HEK293 (cell line): Measurements from ENCODE around the gene RAB40C.
A peak's percentile ranks its signal among the peaks of the same experiment; 100 is the strongest.

Experiments used
- CTCF ChIA-PET: fragments of 350-600 bp; formaldehyde crosslinking; extraction: SDS; loops from one replicate; lab custom pipeline; 2021; ENCODE audit warnings: antibody characterized with exemption; lab: Yijun Ruan, JAX
- POLR2A ChIA-PET: fragments of 300-600 bp; formaldehyde crosslinking; extraction: SDS; loops from one replicate; lab custom pipeline; 2020; ENCODE audit warnings: antibody characterized with exemption, inconsistent platforms; lab: Yijun Ruan, JAX
- H3K27ac ChIP-seq: fragments of 200-500 bp; sonication (Bioruptor generic); 2 replicates; pipeline ENCODE4 v1.5.1; 2014; ENCODE audit warnings: low read depth, low read length, control low read depth, inconsistent platforms; ENCODE audit errors: extremely low read depth
- H3K36me3 ChIP-seq, 2 experiments: fragments of 200-500 bp in 1 of 2; sonication (Bioruptor generic) in 1 of 2; 1 replicate in 1 of 2; 2 replicates in 1 of 2; pipeline ENCODE4 v1.5.1; 2014 to 2017; ENCODE audit warnings: inconsistent platforms in 2 of 2, low read length in 2 of 2; ENCODE audit not compliant: control insufficient read depth in 2 of 2, insufficient read depth in 1 of 2
- H3K4me1 ChIP-seq: fragments of 200-500 bp; sonication (Bioruptor generic); 2 replicates; pipeline ENCODE4 v1.5.1; 2014; ENCODE audit warnings: mild to moderate bottlenecking, low read length, inconsistent platforms; ENCODE audit not compliant: control insufficient read depth, insufficient read depth
- H3K4me3 ChIP-seq: 2 replicates; pipeline ENCODE4 v1.5.1; 2011; ENCODE audit warnings: low read depth, mild to moderate bottlenecking, control low read depth, low read length, moderate library complexity
- H3K9me3 ChIP-seq: fragments of 200-500 bp; sonication (Bioruptor generic); 2 replicates; pipeline ENCODE4 v1.5.1; 2014; ENCODE audit warnings: low read depth, low read length, inconsistent platforms; ENCODE audit not compliant: control insufficient read depth, insufficient read depth
- BCL11B ChIP-seq: fragments of 450-650 bp; formaldehyde crosslinking; IDR thresholded peaks from 2 replicates; pipeline ENCODE4 v1.5.1; 2016; ENCODE audit warnings: low read depth, missing biosample characterization, missing genetic modification characterization
- EGR2 ChIP-seq: fragments of 450-650 bp; formaldehyde crosslinking; IDR thresholded peaks from 2 replicates; pipeline ENCODE4 v1.5.1; 2016; ENCODE audit warnings: low read depth, missing biosample characterization, missing genetic modification characterization
- GFI1B ChIP-seq: fragments of 450-650 bp; formaldehyde crosslinking; IDR thresholded peaks from 2 replicates; pipeline ENCODE4 v1.5.1; 2016; ENCODE audit warnings: missing biosample characterization, missing genetic modification characterization
- GLIS1 ChIP-seq: fragments of 450-650 bp; formaldehyde crosslinking; IDR thresholded peaks from 2 replicates; pipeline ENCODE4 v1.5.1; 2016; ENCODE audit warnings: missing biosample characterization, missing genetic modification characterization
- SP3 ChIP-seq: fragments of 450-650 bp; formaldehyde crosslinking; IDR thresholded peaks from 2 replicates; pipeline ENCODE4 v1.5.1; 2016; ENCODE audit warnings: missing biosample characterization, missing genetic modification characterization
- ZBTB8A ChIP-seq: fragments of 450-650 bp; formaldehyde crosslinking; IDR thresholded peaks from 2 replicates; pipeline ENCODE4 v1.5.1; 2016; ENCODE audit warnings: missing biosample characterization, missing genetic modification characterization
- ZIC2 ChIP-seq: fragments of 450-650 bp; formaldehyde crosslinking; IDR thresholded peaks from 2 replicates; pipeline ENCODE4 v1.5.1; 2016; ENCODE audit warnings: missing biosample characterization, missing genetic modification characterization
- ZNF10 ChIP-seq: fragments of 450-650 bp; formaldehyde crosslinking; IDR thresholded peaks from 2 replicates; pipeline ENCODE4 v1.5.1; 2017; ENCODE audit warnings: missing biosample characterization, missing genetic modification characterization
- ZNF133 ChIP-seq: fragments of 450-650 bp; formaldehyde crosslinking; IDR thresholded peaks from 2 replicates; pipeline ENCODE4 v1.5.1; 2016; ENCODE audit warnings: missing biosample characterization, missing genetic modification characterization
- ZNF155 ChIP-seq: fragments of 450-650 bp; formaldehyde crosslinking; IDR thresholded peaks from 2 replicates; pipeline ENCODE4 v1.5.1; 2016; ENCODE audit warnings: missing biosample characterization, missing genetic modification characterization
- ZNF2 ChIP-seq: fragments of 450-650 bp; formaldehyde crosslinking; IDR thresholded peaks from 2 replicates; pipeline ENCODE4 v1.5.1; 2016; ENCODE audit warnings: missing biosample characterization, missing genetic modification characterization
- ZNF223 ChIP-seq: fragments of 450-650 bp; formaldehyde crosslinking; IDR thresholded peaks from 2 replicates; pipeline ENCODE4 v1.5.1; 2016; ENCODE audit warnings: missing biosample characterization, missing genetic modification characterization
- ZNF24 ChIP-seq: fragments of 450-650 bp; formaldehyde crosslinking; IDR thresholded peaks from 2 replicates; pipeline ENCODE4 v1.5.1; 2016; ENCODE audit warnings: missing biosample characterization, missing genetic modification characterization
- ZNF404 ChIP-seq: fragments of 450-650 bp; formaldehyde crosslinking; IDR thresholded peaks from 2 replicates; pipeline ENCODE4 v1.5.1; 2017; ENCODE audit warnings: missing biosample characterization, missing genetic modification characterization
- ZNF514 ChIP-seq: fragments of 450-650 bp; formaldehyde crosslinking; IDR thresholded peaks from 2 replicates; pipeline ENCODE4 v1.5.1; 2016; ENCODE audit warnings: missing biosample characterization, missing genetic modification characterization
- ZNF530 ChIP-seq: fragments of 450-650 bp; formaldehyde crosslinking; IDR thresholded peaks from 2 replicates; pipeline ENCODE4 v1.5.1; 2016; ENCODE audit warnings: low read depth, missing biosample characterization, missing genetic modification characterization
- ZNF610 ChIP-seq: fragments of 450-650 bp; formaldehyde crosslinking; IDR thresholded peaks from 2 replicates; pipeline ENCODE4 v1.5.1; 2016; ENCODE audit warnings: missing biosample characterization, missing genetic modification characterization, borderline replicate concordance
- ZNF658 ChIP-seq: fragments of 450-650 bp; formaldehyde crosslinking; IDR thresholded peaks from 2 replicates; pipeline ENCODE4; 2016; ENCODE audit warnings: missing biosample characterization, missing genetic modification characterization
- ZNF660 ChIP-seq: fragments of 450-650 bp; IDR thresholded peaks from 2 replicates; pipeline ENCODE4 v1.5.1; 2018; ENCODE audit warnings: missing biosample characterization, mild to moderate bottlenecking, missing genetic modification characterization
- ZNF785 ChIP-seq: fragments of 450-650 bp; formaldehyde crosslinking; IDR thresholded peaks from 2 replicates; pipeline ENCODE4 v1.5.1; 2016; ENCODE audit warnings: missing biosample characterization, missing genetic modification characterization
- TF ChIP-seq, protein P1 (sequence below): fragments of 450-650 bp; formaldehyde crosslinking; IDR thresholded peaks from 2 replicates; pipeline ENCODE4 v1.5.1; 2016; ENCODE audit warnings: missing biosample characterization, missing genetic modification characterization, borderline replicate concordance
- TF ChIP-seq, protein P2 (sequence below): fragments of 450-650 bp; formaldehyde crosslinking; IDR thresholded peaks from 2 replicates; pipeline ENCODE4 v1.5.1; 2016; ENCODE audit warnings: missing biosample characterization, missing genetic modification characterization, low read depth
- TF ChIP-seq, protein P3 (sequence below): fragments of 450-650 bp; formaldehyde crosslinking; IDR thresholded peaks from 2 replicates; pipeline ENCODE4 v1.5.1; 2016; ENCODE audit warnings: missing biosample characterization, missing genetic modification characterization
- TF ChIP-seq, protein P4 (sequence below): fragments of 450-650 bp; formaldehyde crosslinking; IDR thresholded peaks from 2 replicates; pipeline ENCODE4 v1.5.1; 2016; ENCODE audit warnings: missing biosample characterization, missing genetic modification characterization
- TF ChIP-seq, protein P5 (sequence below): fragments of 450-650 bp; formaldehyde crosslinking; conservative IDR thresholded peaks from 2 replicates; pipeline ENCODE4 v1.5.1; 2016; ENCODE audit warnings: low read depth, missing biosample characterization, missing genetic modification characterization
- TF ChIP-seq, protein P6 (sequence below): fragments of 450-650 bp; formaldehyde crosslinking; IDR thresholded peaks from 2 replicates; pipeline ENCODE4 v1.5.1; 2016; ENCODE audit warnings: missing biosample characterization, missing genetic modification characterization

The RAB40C gene

DNA sequence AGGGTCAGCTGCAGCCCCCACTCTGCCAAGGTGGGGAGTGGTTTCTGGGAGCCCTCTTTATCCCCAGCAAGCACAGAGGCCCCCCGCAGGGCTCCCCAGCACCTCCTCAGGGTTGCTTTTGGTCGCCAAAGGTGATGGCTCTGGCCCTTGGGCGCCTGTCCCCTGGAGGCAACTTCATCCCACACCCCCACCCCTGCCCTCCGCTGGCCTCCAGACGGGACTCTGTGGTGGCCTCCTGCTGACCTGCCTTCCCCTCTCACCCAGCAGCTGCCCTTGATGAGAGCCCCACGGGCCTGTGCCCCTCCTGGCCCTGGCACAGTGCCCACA is 70.2 kb downstream of the RAB40C start:
- CTCF ChIA-PET: no interaction called here
- no peak overlapping the region for H3K27ac ChIP-seq
- peaks cover 3% of the 10 kb centered on the region; the same call in 1 of the 2 replicates for H3K4me1 ChIP-seq
- H3K36me3 ChIP-seq: peaks cover 0 to 65% of the 10 kb centered on the region in 2 experiments; a peak in 2 of 3 replicates
- POLR2A ChIA-PET: interaction anchor here (0.9 kb wide), 1 partner anchor 11 kb away, joined by 4 read pairs; the partner anchor contains the start of gene WDR90
- no peak overlapping the region for H3K4me3 ChIP-seq
- no peaks in the 10 kb centered on the region for H3K9me3 ChIP-seq
- TF ChIP-seq ZNF155 (tag by site-specific recombination) (no peak), BCL11B (tag by site-specific recombination) (no peak; the same call in 1 of the 2 replicates), ZNF530 (no peak), ZNF133 (tag by site-specific recombination) (no peak), ZNF610 (tag by site-specific recombination) (no peak), ZNF658 (no peak), ZNF24 (no peak), GFI1B (tag by site-specific recombination) (no peak), GLIS1 (tag by site-specific recombination) (peak; percentile 94), ZNF404 (tag by site-specific recombination) (no peak), ZNF2 (tag by site-specific recombination) (no peak), ZIC2 (tag by site-specific recombination) (peak; percentile 95; the same call in 1 of the 2 replicates), ZNF223 (tag by site-specific recombination) (no peak), SP3 (tag by site-specific recombination) (no peak), ZNF660 (tag by site-specific recombination) (no peak), EGR2 (tag by site-specific recombination) (no peak), ZNF10 (tag by site-specific recombination) (no peak), ZBTB8A (tag by site-specific recombination) (no peak), ZNF514 (tag by site-specific recombination) (no peak), ZNF785 (tag by site-specific recombination) (no peak)
- TF ChIP-seq, protein P1, sequence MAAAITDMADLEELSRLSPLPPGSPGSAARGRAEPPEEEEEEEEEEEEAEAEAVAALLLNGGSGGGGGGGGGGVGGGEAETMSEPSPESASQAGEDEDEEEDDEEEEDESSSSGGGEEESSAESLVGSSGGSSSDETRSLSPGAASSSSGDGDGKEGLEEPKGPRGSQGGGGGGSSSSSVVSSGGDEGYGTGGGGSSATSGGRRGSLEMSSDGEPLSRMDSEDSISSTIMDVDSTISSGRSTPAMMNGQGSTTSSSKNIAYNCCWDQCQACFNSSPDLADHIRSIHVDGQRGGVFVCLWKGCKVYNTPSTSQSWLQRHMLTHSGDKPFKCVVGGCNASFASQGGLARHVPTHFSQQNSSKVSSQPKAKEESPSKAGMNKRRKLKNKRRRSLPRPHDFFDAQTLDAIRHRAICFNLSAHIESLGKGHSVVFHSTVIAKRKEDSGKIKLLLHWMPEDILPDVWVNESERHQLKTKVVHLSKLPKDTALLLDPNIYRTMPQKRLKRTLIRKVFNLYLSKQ (tag by site-specific recombination): no peak
- TF ChIP-seq, protein P2, sequence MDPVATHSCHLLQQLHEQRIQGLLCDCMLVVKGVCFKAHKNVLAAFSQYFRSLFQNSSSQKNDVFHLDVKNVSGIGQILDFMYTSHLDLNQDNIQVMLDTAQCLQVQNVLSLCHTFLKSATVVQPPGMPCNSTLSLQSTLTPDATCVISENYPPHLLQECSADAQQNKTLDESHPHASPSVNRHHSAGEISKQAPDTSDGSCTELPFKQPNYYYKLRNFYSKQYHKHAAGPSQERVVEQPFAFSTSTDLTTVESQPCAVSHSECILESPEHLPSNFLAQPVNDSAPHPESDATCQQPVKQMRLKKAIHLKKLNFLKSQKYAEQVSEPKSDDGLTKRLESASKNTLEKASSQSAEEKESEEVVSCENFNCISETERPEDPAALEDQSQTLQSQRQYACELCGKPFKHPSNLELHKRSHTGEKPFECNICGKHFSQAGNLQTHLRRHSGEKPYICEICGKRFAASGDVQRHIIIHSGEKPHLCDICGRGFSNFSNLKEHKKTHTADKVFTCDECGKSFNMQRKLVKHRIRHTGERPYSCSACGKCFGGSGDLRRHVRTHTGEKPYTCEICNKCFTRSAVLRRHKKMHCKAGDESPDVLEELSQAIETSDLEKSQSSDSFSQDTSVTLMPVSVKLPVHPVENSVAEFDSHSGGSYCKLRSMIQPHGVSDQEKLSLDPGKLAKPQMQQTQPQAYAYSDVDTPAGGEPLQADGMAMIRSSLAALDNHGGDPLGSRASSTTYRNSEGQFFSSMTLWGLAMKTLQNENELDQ (tag by site-specific recombination): no peak
- TF ChIP-seq, protein P3, sequence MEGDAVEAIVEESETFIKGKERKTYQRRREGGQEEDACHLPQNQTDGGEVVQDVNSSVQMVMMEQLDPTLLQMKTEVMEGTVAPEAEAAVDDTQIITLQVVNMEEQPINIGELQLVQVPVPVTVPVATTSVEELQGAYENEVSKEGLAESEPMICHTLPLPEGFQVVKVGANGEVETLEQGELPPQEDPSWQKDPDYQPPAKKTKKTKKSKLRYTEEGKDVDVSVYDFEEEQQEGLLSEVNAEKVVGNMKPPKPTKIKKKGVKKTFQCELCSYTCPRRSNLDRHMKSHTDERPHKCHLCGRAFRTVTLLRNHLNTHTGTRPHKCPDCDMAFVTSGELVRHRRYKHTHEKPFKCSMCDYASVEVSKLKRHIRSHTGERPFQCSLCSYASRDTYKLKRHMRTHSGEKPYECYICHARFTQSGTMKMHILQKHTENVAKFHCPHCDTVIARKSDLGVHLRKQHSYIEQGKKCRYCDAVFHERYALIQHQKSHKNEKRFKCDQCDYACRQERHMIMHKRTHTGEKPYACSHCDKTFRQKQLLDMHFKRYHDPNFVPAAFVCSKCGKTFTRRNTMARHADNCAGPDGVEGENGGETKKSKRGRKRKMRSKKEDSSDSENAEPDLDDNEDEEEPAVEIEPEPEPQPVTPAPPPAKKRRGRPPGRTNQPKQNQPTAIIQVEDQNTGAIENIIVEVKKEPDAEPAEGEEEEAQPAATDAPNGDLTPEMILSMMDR (tag by site-specific recombination): no peak
- TF ChIP-seq, protein P4, sequence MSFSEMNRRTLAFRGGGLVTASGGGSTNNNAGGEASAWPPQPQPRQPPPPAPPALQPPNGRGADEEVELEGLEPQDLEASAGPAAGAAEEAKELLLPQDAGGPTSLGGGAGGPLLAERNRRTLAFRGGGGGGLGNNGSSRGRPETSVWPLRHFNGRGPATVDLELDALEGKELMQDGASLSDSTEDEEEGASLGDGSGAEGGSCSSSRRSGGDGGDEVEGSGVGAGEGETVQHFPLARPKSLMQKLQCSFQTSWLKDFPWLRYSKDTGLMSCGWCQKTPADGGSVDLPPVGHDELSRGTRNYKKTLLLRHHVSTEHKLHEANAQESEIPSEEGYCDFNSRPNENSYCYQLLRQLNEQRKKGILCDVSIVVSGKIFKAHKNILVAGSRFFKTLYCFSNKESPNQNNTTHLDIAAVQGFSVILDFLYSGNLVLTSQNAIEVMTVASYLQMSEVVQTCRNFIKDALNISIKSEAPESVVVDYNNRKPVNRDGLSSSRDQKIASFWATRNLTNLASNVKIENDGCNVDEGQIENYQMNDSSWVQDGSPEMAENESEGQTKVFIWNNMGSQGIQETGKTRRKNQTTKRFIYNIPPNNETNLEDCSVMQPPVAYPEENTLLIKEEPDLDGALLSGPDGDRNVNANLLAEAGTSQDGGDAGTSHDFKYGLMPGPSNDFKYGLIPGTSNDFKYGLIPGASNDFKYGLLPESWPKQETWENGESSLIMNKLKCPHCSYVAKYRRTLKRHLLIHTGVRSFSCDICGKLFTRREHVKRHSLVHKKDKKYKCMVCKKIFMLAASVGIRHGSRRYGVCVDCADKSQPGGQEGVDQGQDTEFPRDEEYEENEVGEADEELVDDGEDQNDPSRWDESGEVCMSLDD (tag by site-specific recombination): 0 out of 2 replicates have a peak, but pooled peaks have one; percentile 55
- TF ChIP-seq, protein P5, sequence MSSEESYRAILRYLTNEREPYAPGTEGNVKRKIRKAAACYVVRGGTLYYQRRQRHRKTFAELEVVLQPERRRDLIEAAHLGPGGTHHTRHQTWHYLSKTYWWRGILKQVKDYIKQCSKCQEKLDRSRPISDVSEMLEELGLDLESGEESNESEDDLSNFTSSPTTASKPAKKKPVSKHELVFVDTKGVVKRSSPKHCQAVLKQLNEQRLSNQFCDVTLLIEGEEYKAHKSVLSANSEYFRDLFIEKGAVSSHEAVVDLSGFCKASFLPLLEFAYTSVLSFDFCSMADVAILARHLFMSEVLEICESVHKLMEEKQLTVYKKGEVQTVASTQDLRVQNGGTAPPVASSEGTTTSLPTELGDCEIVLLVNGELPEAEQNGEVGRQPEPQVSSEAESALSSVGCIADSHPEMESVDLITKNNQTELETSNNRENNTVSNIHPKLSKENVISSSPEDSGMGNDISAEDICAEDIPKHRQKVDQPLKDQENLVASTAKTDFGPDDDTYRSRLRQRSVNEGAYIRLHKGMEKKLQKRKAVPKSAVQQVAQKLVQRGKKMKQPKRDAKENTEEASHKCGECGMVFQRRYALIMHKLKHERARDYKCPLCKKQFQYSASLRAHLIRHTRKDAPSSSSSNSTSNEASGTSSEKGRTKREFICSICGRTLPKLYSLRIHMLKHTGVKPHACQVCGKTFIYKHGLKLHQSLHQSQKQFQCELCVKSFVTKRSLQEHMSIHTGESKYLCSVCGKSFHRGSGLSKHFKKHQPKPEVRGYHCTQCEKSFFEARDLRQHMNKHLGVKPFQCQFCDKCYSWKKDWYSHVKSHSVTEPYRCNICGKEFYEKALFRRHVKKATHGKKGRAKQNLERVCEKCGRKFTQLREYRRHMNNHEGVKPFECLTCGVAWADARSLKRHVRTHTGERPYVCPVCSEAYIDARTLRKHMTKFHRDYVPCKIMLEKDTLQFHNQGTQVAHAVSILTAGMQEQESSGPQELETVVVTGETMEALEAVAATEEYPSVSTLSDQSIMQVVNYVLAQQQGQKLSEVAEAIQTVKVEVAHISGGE: no peak
- TF ChIP-seq, protein P6, sequence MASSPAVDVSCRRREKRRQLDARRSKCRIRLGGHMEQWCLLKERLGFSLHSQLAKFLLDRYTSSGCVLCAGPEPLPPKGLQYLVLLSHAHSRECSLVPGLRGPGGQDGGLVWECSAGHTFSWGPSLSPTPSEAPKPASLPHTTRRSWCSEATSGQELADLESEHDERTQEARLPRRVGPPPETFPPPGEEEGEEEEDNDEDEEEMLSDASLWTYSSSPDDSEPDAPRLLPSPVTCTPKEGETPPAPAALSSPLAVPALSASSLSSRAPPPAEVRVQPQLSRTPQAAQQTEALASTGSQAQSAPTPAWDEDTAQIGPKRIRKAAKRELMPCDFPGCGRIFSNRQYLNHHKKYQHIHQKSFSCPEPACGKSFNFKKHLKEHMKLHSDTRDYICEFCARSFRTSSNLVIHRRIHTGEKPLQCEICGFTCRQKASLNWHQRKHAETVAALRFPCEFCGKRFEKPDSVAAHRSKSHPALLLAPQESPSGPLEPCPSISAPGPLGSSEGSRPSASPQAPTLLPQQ: no peak
